Right hindlimb (tissue), 1 donor: ENCODE measurements around the gene TRIM8.
"Not testable (repeated sequence)": the region's sequence is repeated elsewhere in the genome, so short reads cannot be mapped to it uniquely, and the experiment has no call there.

Experiments
- DNase-seq: peaks from one replicate; pipeline ENCODE4 v3.0.0-alpha.2; 2018

TRIM8 gene

DNA sequence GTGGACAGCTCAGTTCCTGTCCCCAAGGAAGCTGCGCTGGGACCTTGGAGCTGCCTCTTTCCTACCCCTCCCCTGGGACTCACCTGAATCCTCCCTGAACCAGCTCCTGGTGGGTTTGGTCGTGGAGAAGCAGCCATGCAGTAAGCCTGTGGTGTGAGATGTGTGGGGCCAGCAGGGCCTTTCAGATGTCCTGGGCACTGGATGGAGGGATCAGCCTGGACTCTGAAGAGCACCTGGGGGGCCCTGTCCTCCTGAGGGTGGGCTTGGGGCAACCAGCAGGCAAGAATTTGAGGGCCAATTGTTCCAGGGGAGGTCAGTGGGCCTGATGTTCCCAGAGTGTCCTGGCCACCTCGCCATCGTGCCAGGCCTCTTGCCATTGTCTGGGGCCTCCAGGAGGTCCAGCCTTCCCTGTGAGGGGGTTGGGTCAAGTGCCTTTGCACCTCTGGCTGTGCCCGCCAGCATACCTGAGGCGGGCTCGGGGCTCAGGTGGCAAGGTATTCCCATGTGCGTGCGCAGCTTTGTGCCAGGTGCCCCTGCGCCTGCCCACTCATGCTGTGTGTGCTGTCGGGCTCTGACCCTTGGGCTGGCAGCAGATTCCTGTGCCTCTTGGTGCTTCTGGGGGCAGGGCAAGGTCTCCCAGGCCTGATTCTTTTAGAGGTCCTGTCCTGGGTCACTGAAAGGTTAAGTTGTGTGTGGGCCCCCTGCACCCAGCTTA, 7.3 kb downstream of the TRIM8 start:
- DNase-seq, result no peak

GRCh38 chr10:102652170-102652916, 8.1 kb downstream of the TRIM8 start:
- no peak for DNase-seq

GRCh38 chr10:102653060-102653459, 8.8 kb downstream of the TRIM8 start:
- DNase-seq, result no peak

GRCh38 chr10:102654566-102654965, 10.3 kb downstream of the TRIM8 start:
- DNase-seq, result no peak

- no peak for DNase-seq
Observed at GRCh38 chr10:102654969-102655368, 10.7 kb downstream of the TRIM8 start.

DNA sequence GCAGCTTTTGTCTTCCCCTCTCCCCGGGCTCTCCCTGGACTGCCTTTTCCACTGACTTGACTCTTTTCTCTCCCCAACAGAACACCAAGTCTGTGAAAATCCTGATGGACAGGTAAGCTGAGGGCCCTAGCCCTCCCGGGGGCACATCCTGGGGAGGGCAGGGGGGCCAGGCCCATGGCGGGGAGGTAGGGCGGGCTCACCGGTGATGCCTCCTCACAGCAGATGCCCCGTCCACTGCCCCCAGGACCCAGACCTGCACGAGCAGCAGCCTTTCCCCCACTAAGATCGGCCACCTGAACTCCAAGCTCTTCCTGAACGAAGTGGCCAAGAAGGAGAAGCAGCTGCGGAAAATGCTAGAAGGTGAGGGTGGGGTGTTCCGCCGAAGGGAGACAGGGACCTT, 11.7 kb downstream of the TRIM8 start:
- DNase-seq, result no peak

DNA sequence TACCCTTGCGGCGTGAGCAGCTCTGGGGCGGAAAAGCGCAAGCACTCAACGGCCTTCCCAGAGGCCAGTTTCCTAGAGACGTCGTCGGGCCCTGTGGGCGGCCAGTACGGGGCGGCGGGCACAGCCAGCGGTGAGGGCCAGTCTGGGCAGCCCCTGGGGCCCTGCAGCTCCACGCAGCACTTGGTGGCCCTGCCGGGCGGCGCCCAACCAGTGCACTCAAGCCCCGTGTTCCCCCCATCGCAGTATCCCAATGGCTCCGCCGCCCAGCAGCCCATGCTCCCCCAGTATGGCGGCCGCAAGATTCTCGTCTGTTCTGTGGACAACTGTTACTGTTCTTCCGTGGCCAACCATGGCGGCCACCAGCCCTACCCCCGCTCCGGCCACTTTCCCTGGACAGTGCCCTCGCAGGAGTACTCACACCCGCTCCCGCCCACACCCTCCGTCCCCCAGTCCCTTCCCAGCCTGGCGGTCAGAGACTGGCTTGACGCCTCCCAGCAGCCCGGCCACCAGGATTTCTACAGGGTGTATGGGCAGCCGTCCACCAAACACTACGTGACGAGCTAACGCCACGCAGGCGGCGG, 12.6 kb downstream of the TRIM8 start:
- no peak for DNase-seq

DNA sequence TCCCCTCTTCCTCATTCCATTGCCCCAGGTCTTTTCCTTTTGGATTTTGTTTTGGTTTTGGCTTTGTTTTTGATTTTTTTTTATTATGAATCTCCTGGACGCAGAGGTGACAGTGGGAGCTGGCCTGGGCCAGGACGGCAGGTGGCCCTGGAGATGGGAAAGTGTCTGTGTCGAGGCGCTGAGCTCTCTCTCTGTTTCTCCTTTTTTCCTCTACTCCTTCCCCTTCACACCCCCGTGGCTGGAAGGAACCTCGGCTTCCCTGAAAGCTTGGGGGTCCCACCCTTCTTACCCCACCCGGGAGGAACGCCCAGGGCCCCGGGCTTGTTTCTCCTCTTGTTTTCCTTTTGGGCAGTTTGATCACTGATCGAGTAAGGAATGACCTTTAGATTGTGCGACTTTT, 13.2 kb downstream of the TRIM8 start:
- no peak for DNase-seq

DNA sequence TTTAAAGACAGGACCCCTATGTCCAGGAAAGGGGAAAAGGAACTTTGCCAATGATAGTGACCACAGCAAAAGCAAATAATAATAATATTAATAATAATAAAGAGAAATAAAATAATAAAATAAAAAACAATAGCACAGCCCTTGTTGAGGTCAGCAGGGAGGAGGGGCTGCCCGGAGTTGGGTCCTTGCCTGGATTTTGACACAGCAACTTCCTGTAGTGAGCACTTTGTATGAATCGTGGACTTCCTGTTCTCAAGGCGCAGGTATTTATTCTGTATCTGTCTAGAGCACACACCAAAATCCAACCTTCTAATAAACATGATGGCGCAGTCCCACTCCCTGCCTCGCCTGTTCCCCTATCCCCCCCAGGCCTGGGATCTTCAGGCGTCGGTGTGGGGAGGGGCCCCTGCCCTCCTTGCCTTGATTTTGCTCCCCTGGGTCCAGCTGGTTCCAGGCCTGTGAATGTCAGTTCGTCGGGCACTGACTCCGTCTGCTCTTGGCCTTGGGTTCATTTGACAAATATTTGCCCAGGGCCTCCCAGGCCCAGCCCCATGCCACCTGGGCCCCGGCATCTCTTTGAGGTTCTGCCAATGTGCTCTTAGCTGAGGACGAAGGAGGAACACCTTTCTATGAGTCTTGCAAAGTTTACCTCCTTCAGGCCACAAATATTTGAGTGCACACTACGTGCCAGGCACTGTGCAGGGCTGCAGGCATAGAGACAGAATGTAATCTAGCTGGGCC, 13.9 kb downstream of the TRIM8 start:
- DNase-seq, result no peak

GRCh38 chr10:102658802-102659201, 14.5 kb downstream of the TRIM8 start:
- no peak for DNase-seq

DNA sequence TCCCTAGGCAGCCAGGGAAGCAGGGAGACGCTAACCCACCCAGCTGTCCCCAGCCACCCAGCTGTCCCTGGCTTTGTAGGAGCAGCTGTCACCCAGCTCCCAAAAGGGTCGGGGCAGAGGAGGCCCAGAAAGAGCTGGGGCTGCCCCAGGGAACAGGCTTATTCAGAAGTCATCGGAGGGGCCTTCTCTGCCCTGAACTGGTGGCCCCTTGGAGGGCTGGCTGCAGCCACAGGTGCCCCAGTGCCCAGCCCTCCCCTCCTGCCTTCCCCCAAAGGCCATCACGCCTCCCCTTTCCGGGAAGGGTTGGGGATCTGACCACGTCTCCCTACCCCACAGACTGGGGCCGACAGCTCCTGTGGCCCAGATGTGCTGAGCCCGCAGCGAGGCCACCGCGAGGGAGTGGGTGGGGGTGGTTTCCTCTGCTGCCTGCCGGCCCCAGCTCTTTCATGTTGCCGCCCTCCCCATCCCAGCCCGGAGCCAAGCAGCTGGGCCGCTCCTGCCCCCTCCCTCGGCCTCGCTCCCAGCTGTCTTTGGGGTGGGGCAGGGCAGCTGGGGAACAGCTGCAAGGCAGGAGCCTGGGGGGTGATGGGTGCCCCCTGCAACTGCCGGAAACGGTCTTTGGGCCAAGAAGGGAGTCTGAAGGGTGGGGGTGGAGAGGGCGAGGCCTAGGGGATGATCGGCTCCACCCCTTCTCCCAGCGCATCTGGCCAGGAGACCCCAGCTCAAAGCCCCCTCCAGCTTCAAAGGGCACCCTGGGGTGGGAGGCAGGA, 16.8 kb downstream of the TRIM8 start:
- DNase-seq, result peak; percentile 90

DNA sequence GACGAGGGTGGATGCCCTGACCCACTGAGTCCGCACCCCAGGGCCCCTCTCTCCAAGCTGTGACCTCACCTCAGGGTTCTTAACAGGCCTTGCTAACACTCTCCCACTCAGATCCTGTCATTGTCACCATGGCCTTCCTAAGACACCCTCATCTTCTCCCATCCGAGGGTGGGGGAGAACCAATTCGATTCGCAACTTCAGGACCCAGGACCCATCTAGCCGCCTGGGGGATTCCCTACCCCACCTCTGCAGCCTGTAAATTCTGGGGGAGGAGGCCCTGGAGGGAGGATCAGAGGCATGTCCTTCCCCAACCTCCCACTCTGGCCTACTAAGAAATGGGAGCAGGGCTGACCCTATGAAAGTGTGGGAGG, 17.4 kb downstream of the TRIM8 start:
- DNase-seq, result no peak

GRCh38 chr10:102665904-102666509, 21.7 kb downstream of the TRIM8 start:
- DNase-seq, result no peak

GRCh38 chr10:102667411-102667810, 23.1 kb downstream of the TRIM8 start:
- not testable (repeated sequence) for DNase-seq

- DNase-seq, result peak; percentile 78
Observed at GRCh38 chr10:102668326-102669107, 24.2 kb downstream of the TRIM8 start.

DNA sequence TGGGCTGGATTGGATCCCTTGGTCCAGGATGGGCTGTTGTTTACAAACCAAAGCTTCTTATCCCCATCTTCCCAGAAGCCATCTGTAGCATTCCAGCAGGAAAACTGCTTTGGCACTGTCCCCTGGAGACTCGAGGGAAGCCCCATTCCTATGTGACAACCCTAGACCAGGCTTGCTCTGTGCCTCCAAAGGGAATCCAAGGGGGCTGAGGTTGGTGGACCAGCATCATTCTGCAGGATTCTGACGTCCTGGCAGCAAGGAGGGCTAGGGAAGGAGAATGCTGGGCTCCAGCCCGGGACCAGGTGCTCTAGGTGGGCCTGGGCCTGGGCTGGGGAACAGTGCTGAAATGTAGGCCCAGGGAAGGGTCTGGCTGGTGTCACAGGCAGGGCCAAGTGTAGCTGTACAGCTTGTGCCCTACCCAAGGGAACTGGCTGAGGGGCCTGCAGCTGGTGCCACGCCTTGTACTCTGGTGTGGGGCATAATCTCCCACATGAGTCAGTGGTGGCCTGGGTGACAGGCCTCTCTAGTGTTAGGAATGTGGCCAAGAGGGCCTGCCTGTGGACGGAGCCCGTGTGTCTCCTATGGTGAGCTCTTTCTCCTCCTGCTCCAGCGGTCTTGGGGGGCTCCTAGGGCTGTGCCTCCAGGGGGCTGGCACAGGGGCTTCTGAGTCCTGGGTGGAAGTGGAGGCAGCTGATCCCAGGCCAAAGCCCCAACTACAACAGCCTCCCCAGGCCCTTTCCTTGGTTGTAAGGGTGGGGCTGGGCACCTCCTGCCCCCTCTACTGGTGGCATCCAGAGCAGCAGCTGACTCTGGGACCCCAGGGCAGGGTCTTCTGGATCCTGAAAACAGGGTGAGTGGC, 25.2 kb downstream of the TRIM8 start:
- peak; percentile 59 for DNase-seq

GRCh38 chr10:102670065-102670670, 25.9 kb downstream of the TRIM8 start:
- DNase-seq, result no peak

DNA sequence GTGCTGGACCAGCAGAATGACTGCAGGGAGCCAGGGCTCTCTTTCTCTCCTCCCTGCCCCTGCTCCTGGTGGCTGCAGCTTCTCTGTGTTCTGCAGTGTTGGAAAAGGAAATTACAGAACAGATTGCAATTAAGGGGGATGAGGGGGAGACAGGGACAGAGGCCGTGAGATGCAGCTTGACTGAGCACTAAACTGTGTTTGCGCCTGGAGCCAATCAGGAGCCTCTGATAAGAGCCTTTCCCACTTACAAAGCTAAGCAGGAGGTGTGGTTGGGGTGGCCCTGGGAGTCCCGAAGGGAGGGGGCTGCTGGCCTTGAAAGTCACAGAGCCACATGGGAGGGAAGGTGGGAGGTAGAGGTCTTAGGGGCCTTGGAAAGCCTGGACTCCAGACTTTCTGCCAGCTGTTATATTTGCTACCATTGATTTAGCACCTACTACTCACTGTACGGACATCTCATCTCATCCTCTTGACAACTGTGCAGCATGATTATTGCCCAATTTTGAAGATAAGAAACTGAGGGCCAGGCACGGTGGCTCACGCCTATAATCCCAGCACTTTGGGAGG, 26.7 kb downstream of the TRIM8 start:
- no peak for DNase-seq

DNA sequence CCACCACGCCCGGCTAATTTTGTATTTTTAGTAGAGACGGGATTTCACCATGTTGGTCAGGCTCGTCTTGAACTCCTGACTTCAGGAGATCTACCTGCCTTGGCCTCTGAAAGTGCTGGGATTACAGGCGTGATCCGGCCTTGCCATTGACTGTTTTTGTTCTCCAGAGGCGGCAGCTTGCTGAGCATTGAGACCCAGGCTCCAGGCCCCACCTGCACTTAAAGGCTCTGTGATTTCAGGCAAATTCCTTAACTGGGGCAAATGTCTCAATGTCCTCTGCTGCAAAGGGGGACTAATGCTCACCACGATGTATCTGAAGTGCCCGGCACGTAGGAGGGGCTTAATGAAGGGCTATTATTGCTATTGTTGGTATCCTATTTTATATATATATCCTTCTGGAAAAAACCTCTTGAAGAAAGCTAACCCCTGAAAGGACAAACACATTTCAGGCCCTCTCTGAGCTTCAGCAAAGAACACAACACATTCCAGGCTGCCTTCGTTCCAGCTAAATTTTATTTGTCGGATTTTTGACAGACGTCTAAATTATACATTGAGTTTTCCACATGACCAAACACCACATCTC, 29.0 kb downstream of the TRIM8 start:
- no peak for DNase-seq
